Prostate gland (tissue), 2 donors: ENCODE measurements around the gene PLSCR3.
"Not testable (repeated sequence)": the region's sequence is repeated elsewhere in the genome, so short reads cannot be mapped to it uniquely, and the experiment has no call there.

Experiments used
- POLR2A ChIP-seq: fragments of 450-650 bp; IDR thresholded peaks from one replicate; pipeline ENCODE4 v1.6.1; 2016; ENCODE audit warnings: antibody characterized with exemption, mild to moderate bottlenecking
- TF ChIP-seq, protein P1 (sequence below), 4 experiments: fragments of 200-600 bp in 2 of 4; fragments of 450-650 bp in 2 of 4; sonication (generic) in 2 of 4; IDR thresholded peaks; 1 replicate in 3 of 4; 2 replicates in 1 of 4; pipeline ENCODE4 v1.5.1; 2016 to 2019; ENCODE audit warnings: antibody characterized with exemption in 4 of 4, mild to moderate bottlenecking in 2 of 4, moderate library complexity in 2 of 4

DNA sequence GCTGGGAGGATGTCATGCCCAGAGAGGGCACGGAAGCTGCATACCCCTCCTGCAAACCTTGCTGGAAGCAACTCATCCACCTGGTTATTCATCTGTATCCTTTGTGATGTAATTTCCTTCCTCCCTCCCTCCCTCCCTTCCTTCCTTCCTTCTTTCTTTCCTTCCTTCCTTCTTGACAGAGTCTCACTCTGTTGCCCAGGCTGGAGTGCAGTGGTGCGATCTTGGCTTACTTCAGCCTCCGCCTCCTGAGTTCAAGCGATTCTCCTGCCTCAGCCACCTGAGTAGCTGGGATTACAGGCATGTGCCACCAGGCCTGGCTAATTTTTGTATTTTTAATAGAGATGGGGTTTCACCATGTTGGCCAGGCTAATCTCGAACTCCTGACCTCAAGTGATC, 25.7 kb downstream of the PLSCR3 start:
- TF ChIP-seq, protein P1, sequence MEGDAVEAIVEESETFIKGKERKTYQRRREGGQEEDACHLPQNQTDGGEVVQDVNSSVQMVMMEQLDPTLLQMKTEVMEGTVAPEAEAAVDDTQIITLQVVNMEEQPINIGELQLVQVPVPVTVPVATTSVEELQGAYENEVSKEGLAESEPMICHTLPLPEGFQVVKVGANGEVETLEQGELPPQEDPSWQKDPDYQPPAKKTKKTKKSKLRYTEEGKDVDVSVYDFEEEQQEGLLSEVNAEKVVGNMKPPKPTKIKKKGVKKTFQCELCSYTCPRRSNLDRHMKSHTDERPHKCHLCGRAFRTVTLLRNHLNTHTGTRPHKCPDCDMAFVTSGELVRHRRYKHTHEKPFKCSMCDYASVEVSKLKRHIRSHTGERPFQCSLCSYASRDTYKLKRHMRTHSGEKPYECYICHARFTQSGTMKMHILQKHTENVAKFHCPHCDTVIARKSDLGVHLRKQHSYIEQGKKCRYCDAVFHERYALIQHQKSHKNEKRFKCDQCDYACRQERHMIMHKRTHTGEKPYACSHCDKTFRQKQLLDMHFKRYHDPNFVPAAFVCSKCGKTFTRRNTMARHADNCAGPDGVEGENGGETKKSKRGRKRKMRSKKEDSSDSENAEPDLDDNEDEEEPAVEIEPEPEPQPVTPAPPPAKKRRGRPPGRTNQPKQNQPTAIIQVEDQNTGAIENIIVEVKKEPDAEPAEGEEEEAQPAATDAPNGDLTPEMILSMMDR (IDR thresholded peaks at IDR 0.05), result not testable (repeated sequence)
- not testable (repeated sequence) for TF ChIP-seq POLR2A
